Measurements from ENCODE around the gene ATP10A.

- TF ChIP-seq YY1 (IDR thresholded peaks at IDR 0.05; ENCODE audit: low read depth, low read length) (no peak), POLR2A (IDR thresholded peaks at IDR 0.05; ENCODE audit: control extremely low read depth in 1 of 2, low read depth in 2 of 2, low read length in 2 of 2) (no peak), TCF12 (IDR thresholded peaks at IDR 0.05; ENCODE audit: low read depth, low read length) (no peak), ASH2L (IDR thresholded peaks at IDR 0.05; ENCODE audit: low read length) (no peak), HDAC2 (IDR thresholded peaks at IDR 0.05; ENCODE audit: borderline replicate concordance in 1 of 2, low read depth in 2 of 2, low read length in 2 of 2) (no peak), CHD1 (IDR thresholded peaks at IDR 0.05; ENCODE audit: low read depth, low read length) (no peak), RXRA (IDR thresholded peaks at IDR 0.05; ENCODE audit: insufficient read depth, low read depth, low read length) (no peak)
- TF ChIP-seq, protein P1, sequence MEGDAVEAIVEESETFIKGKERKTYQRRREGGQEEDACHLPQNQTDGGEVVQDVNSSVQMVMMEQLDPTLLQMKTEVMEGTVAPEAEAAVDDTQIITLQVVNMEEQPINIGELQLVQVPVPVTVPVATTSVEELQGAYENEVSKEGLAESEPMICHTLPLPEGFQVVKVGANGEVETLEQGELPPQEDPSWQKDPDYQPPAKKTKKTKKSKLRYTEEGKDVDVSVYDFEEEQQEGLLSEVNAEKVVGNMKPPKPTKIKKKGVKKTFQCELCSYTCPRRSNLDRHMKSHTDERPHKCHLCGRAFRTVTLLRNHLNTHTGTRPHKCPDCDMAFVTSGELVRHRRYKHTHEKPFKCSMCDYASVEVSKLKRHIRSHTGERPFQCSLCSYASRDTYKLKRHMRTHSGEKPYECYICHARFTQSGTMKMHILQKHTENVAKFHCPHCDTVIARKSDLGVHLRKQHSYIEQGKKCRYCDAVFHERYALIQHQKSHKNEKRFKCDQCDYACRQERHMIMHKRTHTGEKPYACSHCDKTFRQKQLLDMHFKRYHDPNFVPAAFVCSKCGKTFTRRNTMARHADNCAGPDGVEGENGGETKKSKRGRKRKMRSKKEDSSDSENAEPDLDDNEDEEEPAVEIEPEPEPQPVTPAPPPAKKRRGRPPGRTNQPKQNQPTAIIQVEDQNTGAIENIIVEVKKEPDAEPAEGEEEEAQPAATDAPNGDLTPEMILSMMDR (IDR thresholded peaks at IDR 0.05; ENCODE audit: control extremely low read depth in 1 of 3, insufficient read depth in 1 of 3, low read depth in 1 of 3, low read length in 3 of 3): no peak
These were observed 51.6 kb downstream of the ATP10A start for GRCh38 chr15:25811481-25811906.

Measured in H1 (cell line).